Medulla oblongata (tissue), 1 donor: Measurements from ENCODE around the gene LYST.
A peak's percentile ranks its signal among the peaks of the same experiment; 100 is the strongest.
"Not testable (repeated sequence)": the region's sequence is repeated elsewhere in the genome, so short reads cannot be mapped to it uniquely, and the experiment has no call there.

Experiments used
- DNase-seq: peaks from one replicate; pipeline ENCODE4 v3.0.0-alpha.2; 2015; ENCODE audit errors: extremely low spot score

Gene LYST

GRCh38 chr1:235858766-235859165, 7.9 kb downstream of the LYST start:
- DNase-seq, result no peak

- DNase-seq, result no peak
Observed at GRCh38 chr1:235857756-235858155, 8.9 kb downstream of the LYST start.

- no peak for DNase-seq
Observed at GRCh38 chr1:235855811-235856429, 10.8 kb downstream of the LYST start.

GRCh38 chr1:235854347-235854746, 12.4 kb downstream of the LYST start:
- DNase-seq, result no peak

- no peak for DNase-seq
Observed at GRCh38 chr1:235853653-235854052, 13.1 kb downstream of the LYST start.

GRCh38 chr1:235852887-235853286, 13.8 kb downstream of the LYST start:
- DNase-seq, result no peak

GRCh38 chr1:235851939-235852338, 14.8 kb downstream of the LYST start:
- DNase-seq, result no peak

- DNase-seq, result not testable (repeated sequence)
Observed at GRCh38 chr1:235848251-235848650, 18.5 kb downstream of the LYST start.

GRCh38 chr1:235845656-235846107, 21.0 kb downstream of the LYST start:
- DNase-seq, result not testable (repeated sequence)

GRCh38 chr1:235844776-235845175, 21.9 kb downstream of the LYST start:
- DNase-seq, result no peak

- peak; percentile 56 for DNase-seq
Observed at GRCh38 chr1:235843461-235843961, 23.2 kb downstream of the LYST start.

GRCh38 chr1:235841938-235842545, 24.7 kb downstream of the LYST start:
- DNase-seq, result peak; percentile 57

GRCh38 chr1:235838021-235838420, 28.7 kb downstream of the LYST start:
- DNase-seq, result no peak

- DNase-seq, result peak; percentile 70
Observed at GRCh38 chr1:235835226-235835625, 31.5 kb downstream of the LYST start.

GRCh38 chr1:235834620-235835019, 32.1 kb downstream of the LYST start:
- no peak for DNase-seq

GRCh38 chr1:235832011-235832410, 34.7 kb downstream of the LYST start:
- no peak for DNase-seq

- DNase-seq, result peak; percentile 88
Observed at GRCh38 chr1:235831148-235831547, 35.6 kb downstream of the LYST start.

GRCh38 chr1:235826102-235826854, 40.4 kb downstream of the LYST start:
- no peak for DNase-seq

- DNase-seq, result no peak
Observed at GRCh38 chr1:235825229-235825628, 41.5 kb downstream of the LYST start.

GRCh38 chr1:235823684-235824083, 43.0 kb downstream of the LYST start:
- DNase-seq, result no peak

- DNase-seq, result no peak
Observed at GRCh38 chr1:235822685-235823084, 44.0 kb downstream of the LYST start.

- DNase-seq, result no peak
Observed at GRCh38 chr1:235821361-235821981, 45.2 kb downstream of the LYST start.
